ENCODE measurements around the gene VEPH1.
"Not testable (repeated sequence)": the region's sequence is repeated elsewhere in the genome, so short reads cannot be mapped to it uniquely, and the experiment has no call there.

DNA sequence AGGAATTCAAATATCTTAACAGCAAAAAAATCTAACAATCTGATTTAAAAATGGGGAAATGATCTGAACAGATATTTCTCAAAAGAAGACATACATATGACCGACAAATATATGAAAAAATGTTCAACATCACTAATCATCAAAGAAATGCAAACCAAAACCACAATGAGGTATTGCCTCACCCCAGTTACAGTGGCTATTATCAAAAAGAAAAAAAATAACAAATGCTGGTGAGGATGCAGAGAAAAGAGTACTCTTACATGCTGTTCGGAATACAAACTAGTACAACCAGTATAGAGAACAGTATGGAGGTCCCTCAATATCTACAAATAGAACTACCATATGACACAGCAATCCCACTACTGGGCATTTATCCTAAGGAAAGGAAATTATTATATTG, 152.6 kb downstream of the VEPH1 start:
- TF ChIP-seq CTCF (IDR thresholded peaks at IDR 0.05); ELK1 (IDR thresholded peaks at IDR 0.05; ENCODE audit: low read depth, low read length); POLR2A (IDR thresholded peaks at IDR 0.05; ENCODE audit: low read length): not testable (repeated sequence)

All from A549 (cell line).